GM18861 (cell line): ENCODE results near the gene MKRN3.

Experiments
- ATAC-seq: cut with Tn5 transposase; IDR thresholded peaks from one replicate; pipeline ENCODE4 v1.9.1; 2021; ENCODE audit not compliant: unreplicated experiment

Gene MKRN3

GRCh38 chr15:23565395-23566070 is at the start of gene MKRN3:
TSS of gene MKRN3 (plus strand) at chr15:23565674. CDS start at chr15:23565783, 109 bp downstream.
- no peak for ATAC-seq

- ATAC-seq, result no peak
Measured at GRCh38 chr15:23516866-23517265, 48.6 kb upstream of the MKRN3 start.

GRCh38 chr15:23518104-23518503 is 47.4 kb upstream of the MKRN3 start:
- no peak for ATAC-seq

GRCh38 chr15:23524816-23525215 is 40.7 kb upstream of the MKRN3 start:
- ATAC-seq, result no peak

- ATAC-seq, result no peak
Measured at GRCh38 chr15:23529891-23530290, 35.6 kb upstream of the MKRN3 start.

GRCh38 chr15:23532024-23532423 is 33.5 kb upstream of the MKRN3 start:
- no peak for ATAC-seq

GRCh38 chr15:23536659-23537058 is 28.8 kb upstream of the MKRN3 start:
- ATAC-seq, result no peak

GRCh38 chr15:23538648-23539047 is 26.8 kb upstream of the MKRN3 start:
- ATAC-seq, result no peak

- no peak for ATAC-seq
Measured at GRCh38 chr15:23539892-23540291, 25.6 kb upstream of the MKRN3 start.

- no peak for ATAC-seq
Measured at GRCh38 chr15:23546158-23546557, 19.3 kb upstream of the MKRN3 start.

- no peak for ATAC-seq
Measured at GRCh38 chr15:23548071-23548470, 17.4 kb upstream of the MKRN3 start.

- ATAC-seq, result no peak
Measured at GRCh38 chr15:23561914-23562313, 3.6 kb upstream of the MKRN3 start.

- ATAC-seq, result no peak
Measured at GRCh38 chr15:23564821-23565394, 566 bp upstream of the MKRN3 start.

GRCh38 chr15:23566071-23566554 is 639 bp downstream of the MKRN3 start:
- no peak for ATAC-seq

GRCh38 chr15:23566651-23567050 is 1.2 kb downstream of the MKRN3 start:
- ATAC-seq, result no peak

GRCh38 chr15:23567921-23568320 is 2.4 kb downstream of the MKRN3 start:
- ATAC-seq, result no peak

GRCh38 chr15:23569151-23569925 is 3.9 kb downstream of the MKRN3 start:
- no peak for ATAC-seq

GRCh38 chr15:23570486-23570885 is 5.0 kb downstream of the MKRN3 start:
- ATAC-seq, result no peak

GRCh38 chr15:23572844-23573243 is 7.4 kb downstream of the MKRN3 start:
- no peak for ATAC-seq

- no peak for ATAC-seq
Measured at GRCh38 chr15:23574742-23575141, 9.3 kb downstream of the MKRN3 start.

GRCh38 chr15:23576061-23576460 is 10.6 kb downstream of the MKRN3 start:
- ATAC-seq, result no peak
